ENCODE results near the gene RGS8. TPM values are rescaled to one million over a fixed set of nuclear protein-coding genes. Genes with fewer than 3 reads are reported as not detected.

RGS8 gene
- polyA plus RNA-seq, 1 of the 3 experiments (the other 2 are of a cell fraction), result not detected

- TF ChIP-seq PBX3 (IDR thresholded peaks at IDR 0.05), result no peak
Measured at GRCh38 chr1:182687361-182687760, 3.0 kb upstream of the RGS8 start (continued).

GRCh38 chr1:182686446-182686845 is 2.1 kb upstream of the RGS8 start:
- no peaks in the 10 kb centered on the region for H3K36me3 ChIP-seq (replicated peaks in 1 of 2; ENCODE audit: control insufficient read depth in 1 of 2, insufficient read depth in 2 of 2, low read length in 1 of 2)
- no peak for DNase-seq
- H3K27ac ChIP-seq (ENCODE audit: low read depth in 2 of 2, low read length in 1 of 2), result no peak overlapping the region
- no peaks in the 10 kb centered on the region for H3K79me2 ChIP-seq (ENCODE audit: insufficient read depth)
- no peaks in the 10 kb centered on the region for H4K20me1 ChIP-seq (ENCODE audit: insufficient read depth)
- 56% methylated on average over 1 of the region's 1 CpG for WGBS (ENCODE audit: low lambda C conversion rate)
- ChIA-PET CTCF (interaction anchor here (0.8 to 1.1 kb wide), 3 partner anchors 14 to 96 kb away, joined by 3 read pairs; no protein-coding TSS in a partner anchor), POLR2A (no interaction called here)
- TF ChIP-seq ELF1 (IDR thresholded peaks at IDR 0.05) (no peak), TCF12 (IDR thresholded peaks at IDR 0.05) (no peak), SMC3 (IDR thresholded peaks at IDR 0.05; ENCODE audit: low read depth, low read length) (no peak), MAX (IDR thresholded peaks at IDR 0.05; ENCODE audit: low read depth) (no peak), EP300 (IDR thresholded peaks at IDR 0.05; ENCODE audit: borderline replicate concordance in 1 of 2, low read depth in 1 of 2, low read length in 1 of 2) (no peak), RFX5 (IDR thresholded peaks at IDR 0.05; ENCODE audit: low read length) (no peak), CTCF (IDR thresholded peaks at IDR 0.05) (no peak), USF1 (IDR thresholded peaks at IDR 0.05; ENCODE audit: borderline replicate concordance, low read depth) (no peak), MXI1 (IDR thresholded peaks at IDR 0.05; ENCODE audit: low read depth, low read length) (no peak), FOXJ3 (CRISPR knock-in tag; IDR thresholded peaks at IDR 0.05) (no peak), GABPA (IDR thresholded peaks at IDR 0.05; ENCODE audit: low read depth) (no peak), RAD21 (IDR thresholded peaks at IDR 0.05; ENCODE audit: low read length) (no peak), USF2 (IDR thresholded peaks at IDR 0.05; ENCODE audit: borderline replicate concordance, low read depth, low read length) (no peak), FOXM1 (IDR thresholded peaks at IDR 0.05; ENCODE audit: low read depth) (no peak), REST (IDR thresholded peaks at IDR 0.05; ENCODE audit: low read depth, low read length) (no peak), JUND (IDR thresholded peaks at IDR 0.05) (no peak), CHD2 (IDR thresholded peaks at IDR 0.05; ENCODE audit: low read length, partially characterized antibody) (no peak), NRF1 (IDR thresholded peaks at IDR 0.05; ENCODE audit: low read depth, low read length) (no peak)
- no peak overlapping the region for H3K4me3 ChIP-seq (ENCODE audit: low read depth in 2 of 2, low read length in 1 of 2)
- no peaks in the 10 kb centered on the region for H3K4me1 ChIP-seq (ENCODE audit: control insufficient read depth in 1 of 2, insufficient read depth in 2 of 2, low read depth in 1 of 2, low read length in 1 of 2)
- H3K4me2 ChIP-seq, result no peak overlapping the region
- no peak overlapping the region for H3K9ac ChIP-seq
- no peak overlapping the region for H2AFZ ChIP-seq (ENCODE audit: low read depth)
- no peaks in the 10 kb centered on the region for H3F3A ChIP-seq (replicated peaks; ENCODE audit: insufficient read depth)
- H3K9me3 ChIP-seq, result no peaks in the 10 kb centered on the region
- no peaks in the 10 kb centered on the region for H3K9me2 ChIP-seq
- no peaks in the 10 kb centered on the region for H3K27me3 ChIP-seq (ENCODE audit: insufficient read depth)

Data from SK-N-SH (cell line).